H1 (cell line): ENCODE data around the gene ELP5. TPM values are rescaled to one million over a fixed set of nuclear protein-coding genes. Genes with fewer than 3 reads are reported as not detected.

ENCODE experiments used
- CTCF ChIA-PET: fragments of 300-600 bp; sonication (Branson Sonifier 250); formaldehyde crosslinking; loops from one replicate; lab custom pipeline; 2021; ENCODE audit not compliant: partially characterized antibody; lab: Charles Lee
- POLR2A ChIA-PET: fragments of 300-600 bp; sonication (Branson Sonifier 250); formaldehyde crosslinking; loops from one replicate; lab custom pipeline; 2021; ENCODE audit warnings: inconsistent platforms; ENCODE audit not compliant: partially characterized antibody; lab: Charles Lee
- DNase-seq, 2 experiments: peaks; one replicate each; pipeline versions ENCODE4 v3.0.0 to v3.0.0-alpha.2; 2010 to 2022; ENCODE audit warnings: low spot score in 2 of 2, low read depth in 1 of 2, mixed read lengths in 1 of 2
- FAIRE-seq: peaks from 2 replicates; lab custom pipeline; 2011; peaks lifted over from hg19 to GRCh38; lab: Jason Lieb, UNC
- H2AFZ ChIP-seq: 2 replicates; pipeline ENCODE4 v1.8.1; 2012; ENCODE audit warnings: low read length, inconsistent platforms
- H2AK5ac ChIP-seq: 2 replicates; pipeline ENCODE4 v1.6.1; 2013; ENCODE audit warnings: low read depth, low read length
- H2BK120ac ChIP-seq: replicated peaks from 2 replicates; pipeline ENCODE3; 2013; ENCODE audit warnings: low read depth, low read length, inconsistent platforms
- H2BK12ac ChIP-seq: 2 replicates; pipeline ENCODE4 v1.6.1; 2013; ENCODE audit warnings: low read depth, low read length
- H2BK15ac ChIP-seq: 2 replicates; pipeline ENCODE4 v1.6.1; 2013; ENCODE audit warnings: low read length
- H2BK20ac ChIP-seq: 2 replicates; pipeline ENCODE4 v1.6.1; 2013; ENCODE audit warnings: low read length
- H2BK5ac ChIP-seq: 2 replicates; pipeline ENCODE4 v1.6.1; 2013; ENCODE audit warnings: low read depth, low read length
- H3K14ac ChIP-seq: 2 replicates; pipeline ENCODE4 v1.6.1; 2013; ENCODE audit warnings: inconsistent platforms; ENCODE audit not compliant: insufficient read length
- H3K18ac ChIP-seq: 2 replicates; pipeline ENCODE4 v1.6.1; 2013; ENCODE audit warnings: low read length; ENCODE audit errors: extremely low read depth
- H3K23ac ChIP-seq: 2 replicates; pipeline ENCODE4 v1.6.1; 2013; ENCODE audit warnings: inconsistent platforms; ENCODE audit not compliant: insufficient read length
- H3K23me2 ChIP-seq: 2 replicates; pipeline ENCODE4 v1.6.1; 2013; ENCODE audit warnings: low read depth, low read length
- H3K27ac ChIP-seq: 2 replicates; pipeline ENCODE4 v1.6.1; 2011; ENCODE audit warnings: low read depth, low read length, inconsistent platforms
- H3K27me3 ChIP-seq, 4 experiments: replicated peaks in 1 of 4; 1 replicate in 1 of 4; 2 replicates in 3 of 4; pipeline versions ENCODE4 v1.6.1 to v1.8.1; 2011 to 2013; ENCODE audit warnings: low read length in 3 of 4, mild to moderate bottlenecking in 3 of 4, inconsistent platforms in 2 of 4, mixed read lengths in 2 of 4, moderate library complexity in 1 of 4; ENCODE audit not compliant: control insufficient read depth in 3 of 4, insufficient read depth in 3 of 4; ENCODE audit errors: extremely low read depth in 1 of 4
- H3K36me3 ChIP-seq, 4 experiments: 2 replicates each; pipeline versions ENCODE4 v1.6.1 to v1.8.1; 2011 to 2013; ENCODE audit warnings: mild to moderate bottlenecking in 4 of 4, low read length in 3 of 4, moderate library complexity in 2 of 4, control low read depth in 1 of 4, inconsistent platforms in 1 of 4; ENCODE audit not compliant: insufficient read depth in 4 of 4, control insufficient read depth in 2 of 4
- H3K4ac ChIP-seq: replicated peaks from 2 replicates; pipeline ENCODE3; 2013; ENCODE audit warnings: low read length, low read depth, mixed read lengths, inconsistent platforms; ENCODE audit not compliant: insufficient read length
- H3K4me1 ChIP-seq, 4 experiments: replicated peaks in 1 of 4; 1 replicate in 1 of 4; 2 replicates in 3 of 4; pipeline versions ENCODE4 v1.6.1 to v1.8.1; 2011 to 2013; ENCODE audit warnings: low read length in 3 of 4, inconsistent platforms in 2 of 4, mixed read lengths in 1 of 4; ENCODE audit not compliant: insufficient read depth in 4 of 4, control insufficient read depth in 3 of 4
- H3K4me2 ChIP-seq, 2 experiments: 2 replicates each; pipeline versions ENCODE4 v1.6.1 to v1.8.1; 2011 to 2013; ENCODE audit warnings: low read depth in 2 of 2, low read length in 2 of 2, control low read depth in 1 of 2, inconsistent platforms in 1 of 2, mild to moderate bottlenecking in 1 of 2; ENCODE audit not compliant: insufficient read depth in 1 of 2
- H3K4me3 ChIP-seq, 4 experiments: fragments of 200-600, 300-600 bp in 1 of 4; sonication (generic), shearing (Covaris generic), sonication (Bioruptor Twin) in 1 of 4; 2 replicates each; pipeline versions ENCODE4 v1.5.1 to v1.8.1; 2011 to 2016; ENCODE audit warnings: low read length in 4 of 4, low read depth in 3 of 4, control low read depth in 2 of 4, inconsistent platforms in 2 of 4, mild to moderate bottlenecking in 2 of 4, mixed read lengths in 1 of 4, moderate library complexity in 1 of 4; ENCODE audit not compliant: insufficient read depth in 2 of 4; ENCODE audit errors: extremely low read depth in 1 of 4
- H3K56ac ChIP-seq: replicated peaks from 2 replicates; pipeline ENCODE3; 2013; ENCODE audit warnings: low read depth, mild to moderate bottlenecking, mixed read lengths, low read length, inconsistent platforms; ENCODE audit not compliant: insufficient read length
- H3K79me1 ChIP-seq: 2 replicates; pipeline ENCODE4 v1.6.1; 2013; ENCODE audit warnings: low read depth, low read length, control low read depth
- H3K79me2 ChIP-seq, 2 experiments: 2 replicates each; pipeline versions ENCODE4 v1.6.1 to v1.8.1; 2012 to 2013; ENCODE audit warnings: low read length in 2 of 2, mild to moderate bottlenecking in 2 of 2, inconsistent platforms in 1 of 2; ENCODE audit not compliant: insufficient read depth in 2 of 2, control insufficient read depth in 1 of 2
- H3K9ac ChIP-seq, 4 experiments: replicated peaks in 1 of 4; 1 replicate in 1 of 4; 2 replicates in 3 of 4; pipeline versions ENCODE4 v1.6.1 to v1.8.1; 2011 to 2013; ENCODE audit warnings: low read depth in 3 of 4, low read length in 3 of 4, control low read depth in 2 of 4, mild to moderate bottlenecking in 2 of 4, moderate library complexity in 2 of 4, inconsistent platforms in 1 of 4; ENCODE audit errors: extremely low read depth in 1 of 4
- H3K9me3 ChIP-seq, 2 experiments: 2 replicates each; pipeline versions ENCODE4 v1.6.1 to v1.8.1; 2012 to 2013; ENCODE audit warnings: mild to moderate bottlenecking in 2 of 2, moderate library complexity in 2 of 2, control low read depth in 1 of 2, inconsistent platforms in 1 of 2, low read depth in 1 of 2, low read length in 1 of 2, mixed read lengths in 1 of 2; ENCODE audit not compliant: insufficient read depth in 2 of 2
- H4K20me1 ChIP-seq, 2 experiments: replicated peaks in 1 of 2; 2 replicates each; pipeline versions ENCODE3 to v1.8.1; 2011 to 2013; ENCODE audit warnings: inconsistent platforms in 2 of 2, low read length in 2 of 2, mild to moderate bottlenecking in 1 of 2; ENCODE audit not compliant: insufficient read depth in 2 of 2, control insufficient read depth in 1 of 2
- H4K5ac ChIP-seq: 2 replicates; pipeline ENCODE4 v1.6.1; 2013; ENCODE audit warnings: low read length, low read depth, mixed read lengths, inconsistent platforms; ENCODE audit not compliant: insufficient read length
- H4K8ac ChIP-seq: 2 replicates; pipeline ENCODE4 v1.8.0; 2013; ENCODE audit warnings: mild to moderate bottlenecking, moderate library complexity, low read length, inconsistent platforms; ENCODE audit not compliant: insufficient read depth; ENCODE audit errors: extremely low read depth
- H4K91ac ChIP-seq: replicated peaks from 2 replicates; pipeline ENCODE3; 2013; ENCODE audit warnings: low read length, mixed read lengths, inconsistent platforms; ENCODE audit not compliant: insufficient read length
- RNF2 ChIP-seq: fragments of 200-900, 300-1000 bp; sonication (generic); IDR thresholded peaks from 2 replicates; pipeline ENCODE4 v1.7.1; 2016; ENCODE audit warnings: borderline replicate concordance, low read depth, mild to moderate bottlenecking, antibody characterized with exemption, low read length; ENCODE audit not compliant: poor library complexity, severe bottlenecking; ENCODE audit errors: missing control alignments
- SIX5 ChIP-seq: IDR thresholded peaks from 2 replicates; pipeline ENCODE4 v1.6.1; 2011; ENCODE audit warnings: mild to moderate bottlenecking, low read depth, low read length
- WGBS, 2 experiments: shearing (Covaris generic) in 1 of 2; methylation state at CpG; one replicate each; pipeline versions ENCODE4 v1.1.6 to v1.1.7; 2013 to 2015; ENCODE audit warnings: low lambda C conversion rate in 2 of 2, mixed read lengths in 2 of 2, inconsistent platforms in 1 of 2, low coverage in 1 of 2, missing lambda C conversion rate in 1 of 2; ENCODE audit not compliant: insufficient replicate concordance in 2 of 2, insufficient coverage in 1 of 2, insufficient read length in 1 of 2; ENCODE audit errors: extremely low coverage in 1 of 2, missing lambda C conversion rate in 1 of 2; 5-methylcytosine and 5-hydroxymethylcytosine counted together
- polyA plus RNA-seq, 7 experiments: library from polyadenylated mRNA; depleted of rRNA in 3 of 7; stranded (reverse) in 5 of 7; unstranded in 2 of 7; fragments of >200 nt in 5 of 7; fragments of 200-250 nt in 2 of 7; gene quantifications; 1 replicate in 5 of 7; 2 replicates in 1 of 7; 4 replicates in 1 of 7; pipeline versions ENCODE4 v1.2.1 to v1.2.3, GENCODE V29; 2011 to 2013; ENCODE audit warnings: missing spikeins in 2 of 7, mixed read lengths in 2 of 7
- total RNA-seq: library from RNA; stranded (reverse); fragmentation: NEBNext Ultra II Directional; extraction: Animal tissue kit (Norgen Biotek cat#: 25700); gene quantifications from 2 replicates; pipeline ENCODE4 v1.2.1, GENCODE V29; 2021

ELP5 gene
- total and polyA plus RNA-seq, 2 of the 8 experiments (the other 6 are each of a cell fraction or from before 2014, with no cell fraction given), result 75.4 to 107 TPM

DNA sequence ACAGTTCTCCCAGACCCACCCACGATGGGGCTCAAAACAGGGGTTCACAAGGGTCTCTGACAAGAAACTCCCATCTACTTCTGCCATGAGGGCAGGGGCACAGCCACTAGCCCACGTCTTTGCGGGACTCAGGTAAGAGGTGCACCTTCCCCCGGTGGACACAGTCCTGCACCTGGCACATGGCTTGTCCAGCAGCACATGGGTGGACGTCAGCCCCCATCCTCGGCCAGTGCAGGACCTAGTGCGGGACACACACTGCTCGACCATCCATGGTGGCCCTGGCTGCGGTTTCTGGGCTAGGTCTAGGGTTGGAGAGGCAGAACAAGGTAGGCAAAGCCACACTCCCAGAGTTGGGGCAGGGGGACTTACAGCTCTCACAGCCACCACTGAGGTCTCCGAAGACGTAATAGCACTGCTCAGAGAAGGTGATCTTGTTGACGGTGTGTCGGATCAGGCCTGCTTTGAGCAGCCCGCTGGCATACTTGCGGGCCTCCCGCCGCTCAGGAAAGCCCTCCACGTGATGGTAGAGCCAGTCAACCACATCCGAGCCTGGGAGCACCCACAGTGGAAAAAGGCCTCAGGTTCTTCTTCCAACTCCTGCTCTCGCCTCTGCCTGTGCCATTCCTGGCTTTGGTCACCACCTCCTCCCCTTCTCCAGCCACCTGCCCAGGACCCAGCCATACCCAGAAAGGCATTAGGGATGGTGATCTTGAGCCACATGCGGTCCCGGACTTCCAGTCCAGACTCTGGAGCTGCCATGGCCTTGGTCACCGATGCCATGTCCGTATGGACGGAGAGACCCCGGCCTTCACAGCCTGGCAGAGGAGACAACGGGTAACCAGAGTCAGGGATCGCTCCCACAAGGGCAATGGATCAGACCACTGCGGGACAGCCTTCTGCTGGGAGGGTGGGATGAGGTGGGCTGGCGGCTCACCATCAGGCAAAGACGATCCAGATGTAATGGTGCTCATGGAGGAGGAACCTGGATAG lies 25.0 kb upstream of the ELP5 start:
- H4K91ac ChIP-seq, result no peak overlapping the region
- H2BK20ac ChIP-seq, result no peak overlapping the region
- TF ChIP-seq SIX5 (no peak), RNF2 (peak; percentile 3)
- no peaks in the 10 kb centered on the region for H3K9me3 ChIP-seq
- no peaks in the 10 kb centered on the region; a peak in 1 of 7 replicates for H3K4me1 ChIP-seq
- H4K8ac ChIP-seq, result no peak overlapping the region
- H3K79me2 ChIP-seq, result peaks cover 3 to 21% of the 10 kb centered on the region in 2 experiments
- H3K27ac ChIP-seq, result no peak overlapping the region
- H3K27me3 ChIP-seq, result no peaks in the 10 kb centered on the region
- no peak overlapping the region for H3K4ac ChIP-seq
- no peak overlapping the region for H3K56ac ChIP-seq
- H2AFZ ChIP-seq, result no peak overlapping the region
- no peak overlapping the region for H3K9ac ChIP-seq
- no peak for DNase-seq
- no peak overlapping the region for H2AK5ac ChIP-seq
- no peak overlapping the region for H2BK120ac ChIP-seq
- no peak overlapping the region for H2BK15ac ChIP-seq
- no peak overlapping the region for H4K5ac ChIP-seq
- ChIA-PET POLR2A (interaction anchor here (0.9 to 10.7 kb wide), 3 partner anchors 8 to 11 kb away, joined by 3 to 386 read pairs (median 3); partner anchors contain the start of genes DVL2, GABARAP and PHF23), CTCF (interaction anchor here (0.6 kb wide), 1 partner anchor 97 kb away, joined by 3 read pairs; no protein-coding TSS in a partner anchor)
- no peak overlapping the region for H3K14ac ChIP-seq
- WGBS, 2 experiments, result 94% methylated on average over 31 of the region's 31 CpGs; no CpG with 5 or more reads in 1 of the 2 experiments
- no peak overlapping the region for H3K4me3 ChIP-seq
- peaks cover 7% of the 10 kb centered on the region for H3K79me1 ChIP-seq
- FAIRE-seq, result no peak
- peaks cover 27 to 75% (median 63%) of the 10 kb centered on the region in 4 experiments for H3K36me3 ChIP-seq
- H2BK12ac ChIP-seq, result no peak overlapping the region
- no peak overlapping the region for H3K18ac ChIP-seq
- H3K23me2 ChIP-seq, result no peaks in the 10 kb centered on the region
- no peak overlapping the region for H2BK5ac ChIP-seq
- peaks cover 13 to 47% of the 10 kb centered on the region in 2 experiments for H4K20me1 ChIP-seq
- no peak overlapping the region for H3K23ac ChIP-seq
- no peak overlapping the region for H3K4me2 ChIP-seq
